HuH-7.5 (cell line): ENCODE data around the gene SDK1.

Source experiments
- DNase-seq: peaks from one replicate; pipeline ENCODE4 v3.0.0; 2011; ENCODE audit warnings: low spot score

The SDK1 gene

GRCh38 chr7:3880228-3880987 is 579.4 kb downstream of the SDK1 start:
- no peak for DNase-seq

- DNase-seq, result no peak
Observed at GRCh38 chr7:3882782-3883181, 581.7 kb downstream of the SDK1 start.

GRCh38 chr7:3884543-3884942 is 583.5 kb downstream of the SDK1 start:
- no peak for DNase-seq

- no peak for DNase-seq
Observed at GRCh38 chr7:3887096-3887690, 586.1 kb downstream of the SDK1 start.

- DNase-seq, result no peak
Observed at GRCh38 chr7:3888096-3888495, 587.0 kb downstream of the SDK1 start.

- DNase-seq, result no peak
Observed at GRCh38 chr7:3892157-3892556, 591.1 kb downstream of the SDK1 start.

- no peak for DNase-seq
Observed at GRCh38 chr7:3892686-3893085, 591.6 kb downstream of the SDK1 start.

- no peak for DNase-seq
Observed at GRCh38 chr7:3893151-3893788, 592.2 kb downstream of the SDK1 start.

- no peak for DNase-seq
Observed at GRCh38 chr7:3893789-3894153, 592.7 kb downstream of the SDK1 start.

GRCh38 chr7:3895341-3896116 is 594.5 kb downstream of the SDK1 start:
- DNase-seq, result no peak

- no peak for DNase-seq
Observed at GRCh38 chr7:3896169-3896765, 595.2 kb downstream of the SDK1 start.

GRCh38 chr7:3897430-3898372 is 596.6 kb downstream of the SDK1 start:
- DNase-seq, result peak; percentile 20

- DNase-seq, result no peak
Observed at GRCh38 chr7:3899559-3899991, 598.5 kb downstream of the SDK1 start.

GRCh38 chr7:3908153-3908552 is 607.1 kb downstream of the SDK1 start:
- no peak for DNase-seq

- DNase-seq, result no peak
Observed at GRCh38 chr7:3909128-3909527, 608.1 kb downstream of the SDK1 start.

GRCh38 chr7:3910054-3910453 is 609.0 kb downstream of the SDK1 start:
- DNase-seq, result no peak

- no peak for DNase-seq
Observed at GRCh38 chr7:3911685-3912084, 610.6 kb downstream of the SDK1 start.

- no peak for DNase-seq
Observed at GRCh38 chr7:3912291-3912690, 611.2 kb downstream of the SDK1 start.

GRCh38 chr7:3914051-3914775 is 613.2 kb downstream of the SDK1 start:
- DNase-seq, result no peak

GRCh38 chr7:3915337-3915878 is 614.4 kb downstream of the SDK1 start:
- no peak for DNase-seq
